DMS153 treated with DMSO at 0.1 percent for 48 hours (cell line): Measurements from ENCODE around the gene BMP4.

ENCODE experiments used
- DNase-seq: peaks from one replicate; lab custom pipeline; 2025; ENCODE audit not compliant: unreplicated experiment; lab: John Stamatoyannopoulos, UW

Gene BMP4

GRCh38 chr14:53947094-53947445 lies 9.6 kb downstream of the BMP4 start:
- no peak for DNase-seq

GRCh38 chr14:53946404-53947093 lies 10.1 kb downstream of the BMP4 start:
- no peak for DNase-seq

GRCh38 chr14:53946071-53946403 lies 10.6 kb downstream of the BMP4 start:
- no peak for DNase-seq

GRCh38 chr14:53943751-53944083 lies 12.9 kb downstream of the BMP4 start:
- no peak for DNase-seq

GRCh38 chr14:53942970-53943750 lies 13.5 kb downstream of the BMP4 start:
- no peak for DNase-seq

- no peak for DNase-seq
Observed at GRCh38 chr14:53938136-53938837, 18.3 kb downstream of the BMP4 start.

- no peak for DNase-seq
Observed at GRCh38 chr14:53934778-53935414, 21.7 kb downstream of the BMP4 start.

GRCh38 chr14:53932966-53933365 lies 23.7 kb downstream of the BMP4 start:
- no peak for DNase-seq

- DNase-seq, result no peak
Observed at GRCh38 chr14:53929871-53930715, 26.5 kb downstream of the BMP4 start.

- DNase-seq, result no peak
Observed at GRCh38 chr14:53927171-53927570, 29.5 kb downstream of the BMP4 start.

GRCh38 chr14:53925201-53925766 lies 31.3 kb downstream of the BMP4 start:
- DNase-seq, result no peak

- no peak for DNase-seq
Observed at GRCh38 chr14:53924753-53925152, 31.9 kb downstream of the BMP4 start.

GRCh38 chr14:53921027-53921426 lies 35.6 kb downstream of the BMP4 start:
- DNase-seq, result no peak

GRCh38 chr14:53916239-53916638 lies 40.4 kb downstream of the BMP4 start:
- DNase-seq, result no peak

GRCh38 chr14:53915364-53916014 lies 41.1 kb downstream of the BMP4 start:
- no peak for DNase-seq

- no peak for DNase-seq
Observed at GRCh38 chr14:53912021-53912420, 44.6 kb downstream of the BMP4 start.

GRCh38 chr14:53908416-53908815 lies 48.2 kb downstream of the BMP4 start:
- no peak for DNase-seq

- no peak for DNase-seq
Observed at GRCh38 chr14:53902307-53902706, 54.3 kb downstream of the BMP4 start.

GRCh38 chr14:53900499-53900898 lies 56.1 kb downstream of the BMP4 start:
- DNase-seq, result no peak
